Nephron progenitor cell (in vitro differentiated cells): ENCODE results near the gene RUNX3.

Experiments used
- DNase-seq: peaks from one replicate; pipeline ENCODE4 v3.0.0; 2021
- H3K27ac Mint-ChIP-seq: 2 replicates; pipeline ENCODE4 v1.8.0; 2021; ENCODE audit warnings: mild to moderate bottlenecking, moderate library complexity, mixed read lengths
- H3K27me3 Mint-ChIP-seq: 2 replicates; pipeline ENCODE4 v1.8.0; 2021; ENCODE audit warnings: mild to moderate bottlenecking, low read depth, mixed read lengths; ENCODE audit not compliant: poor library complexity
- H3K36me3 Mint-ChIP-seq: 2 replicates; pipeline ENCODE4 v1.8.0; 2021; ENCODE audit warnings: low read depth, mixed read lengths
- H3K4me1 Mint-ChIP-seq: 2 replicates; pipeline ENCODE4 v1.8.0; 2021; ENCODE audit warnings: mixed read lengths
- H3K4me3 Mint-ChIP-seq: 2 replicates; pipeline ENCODE4 v1.8.0; 2021; ENCODE audit warnings: mild to moderate bottlenecking, moderate library complexity, mixed read lengths
- H3K9me3 Mint-ChIP-seq: 2 replicates; pipeline ENCODE4 v1.8.0; 2021; ENCODE audit warnings: mild to moderate bottlenecking, moderate library complexity, mixed read lengths
- CTCF ChIP-seq: fragments of 200-600 bp; sonication (generic); IDR thresholded peaks from 2 replicates; pipeline ENCODE4 v1.5.0; 2021; ENCODE audit warnings: antibody characterized with exemption

Gene RUNX3

GRCh38 chr1:24858277-24858676, 71.8 kb downstream of the RUNX3 start:
- TF ChIP-seq CTCF: no peak
- no peak overlapping the region for H3K4me3 Mint-ChIP-seq

GRCh38 chr1:24857507-24858133, 72.5 kb downstream of the RUNX3 start:
- no peak overlapping the region for H3K27ac Mint-ChIP-seq
- H3K36me3 Mint-ChIP-seq: no peaks in the 10 kb centered on the region
- H3K27me3 Mint-ChIP-seq: peaks cover 62% of the 10 kb centered on the region
- H3K4me1 Mint-ChIP-seq: peaks cover 23% of the 10 kb centered on the region
- no peak for TF ChIP-seq CTCF
- no peak for DNase-seq
- no peaks in the 10 kb centered on the region for H3K9me3 Mint-ChIP-seq
- no peak overlapping the region for H3K4me3 Mint-ChIP-seq

More at GRCh38 chr1:24858277-24858676, 71.8 kb downstream of the RUNX3 start:
- no peaks in the 10 kb centered on the region for H3K36me3 Mint-ChIP-seq
- peaks cover 27% of the 10 kb centered on the region for H3K4me1 Mint-ChIP-seq
- H3K9me3 Mint-ChIP-seq: no peaks in the 10 kb centered on the region
- H3K27ac Mint-ChIP-seq: no peak overlapping the region
- no peak for DNase-seq
- H3K27me3 Mint-ChIP-seq: peaks cover 58% of the 10 kb centered on the region

GRCh38 chr1:24856787-24857506, 73.1 kb downstream of the RUNX3 start:
- Mint-ChIP-seq H3K4me3 (no peak overlapping the region), H3K27me3 (peaks cover 65% of the 10 kb centered on the region), H3K27ac (no peak overlapping the region), H3K36me3 (no peaks in the 10 kb centered on the region), H3K4me1 (peaks cover 16% of the 10 kb centered on the region), H3K9me3 (no peaks in the 10 kb centered on the region)
- no peak for TF ChIP-seq CTCF
- DNase-seq: no peak

- H3K36me3 Mint-ChIP-seq: no peaks in the 10 kb centered on the region
- no peak for DNase-seq
- H3K27me3 Mint-ChIP-seq: peaks cover 67% of the 10 kb centered on the region
- H3K27ac Mint-ChIP-seq: no peak overlapping the region
- no peak overlapping the region for H3K4me3 Mint-ChIP-seq
- no peak for TF ChIP-seq CTCF
- peaks cover 7% of the 10 kb centered on the region for H3K4me1 Mint-ChIP-seq
- H3K9me3 Mint-ChIP-seq: no peaks in the 10 kb centered on the region
Observed at GRCh38 chr1:24855474-24855873, 74.6 kb downstream of the RUNX3 start.

- H3K9me3 Mint-ChIP-seq: no peaks in the 10 kb centered on the region
- peaks cover 11% of the 10 kb centered on the region for H3K4me1 Mint-ChIP-seq
- H3K4me3 Mint-ChIP-seq: no peak overlapping the region
- no peak overlapping the region for H3K27ac Mint-ChIP-seq
- peaks cover 80% of the 10 kb centered on the region for H3K27me3 Mint-ChIP-seq
- H3K36me3 Mint-ChIP-seq: no peaks in the 10 kb centered on the region
- no peak for TF ChIP-seq CTCF
- DNase-seq: no peak
Observed at GRCh38 chr1:24853649-24854048, 76.4 kb downstream of the RUNX3 start.
